ENCODE data around the gene CKAP4. TPM values are rescaled to one million over a fixed set of nuclear protein-coding genes. Genes with fewer than 3 reads are reported as not detected.
A peak's percentile ranks its signal among the peaks of the same experiment; 100 is the strongest.

The CKAP4 gene
- total and polyA plus RNA-seq, 4 donors: 13.1 to 28.0 (median 25.2) TPM

DNA sequence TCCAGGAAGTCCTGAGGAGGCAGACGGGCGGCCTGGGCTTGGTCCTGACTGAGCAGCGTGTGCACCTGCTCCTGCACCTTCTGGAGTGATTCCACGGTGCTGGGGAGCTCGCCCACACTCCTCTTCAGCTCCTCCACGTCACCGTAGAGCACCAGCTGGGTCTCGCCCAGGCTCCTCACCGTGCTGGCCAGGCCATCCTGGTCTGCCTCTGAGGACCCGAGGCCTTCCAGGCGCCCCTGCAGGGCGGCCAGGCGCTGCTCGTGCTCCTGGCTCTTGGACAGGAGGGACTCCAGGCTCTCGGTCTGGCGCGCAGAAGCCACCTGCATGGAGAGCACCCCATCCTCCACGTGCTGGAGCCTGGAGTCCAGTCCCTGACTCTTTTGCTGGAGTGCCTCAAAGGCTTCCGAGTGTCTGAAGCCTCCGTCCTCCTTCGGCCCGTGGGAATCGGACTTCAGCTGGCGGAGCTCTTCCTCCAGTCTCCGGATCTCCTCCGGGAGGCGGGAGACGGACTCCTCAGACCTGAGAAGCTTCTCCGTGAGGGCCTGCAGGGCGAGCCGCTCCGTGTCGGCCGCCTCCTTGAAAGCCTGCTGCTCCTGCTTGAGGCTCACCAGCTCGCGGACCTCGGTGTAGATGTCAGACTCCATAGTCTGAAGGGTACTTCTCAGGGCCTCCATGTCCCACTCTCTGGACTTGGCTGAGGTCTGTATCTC lies 8.4 kb downstream of the CKAP4 start:
- Histone ChIP-seq H3K36me3 (ENCODE audit: control insufficient read depth in 4 of 4, insufficient read depth in 3 of 4, low read depth in 1 of 4, low read length in 3 of 4) (peaks cover 12 to 26% (median 21%) of the 10 kb centered on the region in 4 donors), H3K27ac (ENCODE audit: low read depth in 1 of 2, low read length in 2 of 2) (no peak overlapping the region), H3K9me3 (ENCODE audit: control insufficient read depth in 4 of 4, low read length in 3 of 4) (no peaks in the 10 kb centered on the region), H3K4me1 (ENCODE audit: control insufficient read depth in 4 of 4, insufficient read depth in 4 of 4, low read length in 3 of 4) (no peaks in the 10 kb centered on the region), H3K9ac (ENCODE audit: low read depth in 1 of 2, low read length in 2 of 2) (no peak overlapping the region), H3K27me3 (ENCODE audit: control insufficient read depth in 4 of 4, insufficient read depth in 4 of 4, low read length in 3 of 4) (no peaks in the 10 kb centered on the region), H3K4me3 (ENCODE audit: low read depth in 1 of 3, low read length in 3 of 3) (no peak overlapping the region)
- DNase-seq (ENCODE audit: low spot score): peak; percentile 27
- no peak for TF ChIP-seq JUND (IDR thresholded peaks at IDR 0.05)
- TF ChIP-seq EGR1 (IDR thresholded peaks at IDR 0.05; ENCODE audit: low read depth in 2 of 2): no peak
- WGBS: 95% methylated on average over 37 of the region's 37 CpGs

DNA sequence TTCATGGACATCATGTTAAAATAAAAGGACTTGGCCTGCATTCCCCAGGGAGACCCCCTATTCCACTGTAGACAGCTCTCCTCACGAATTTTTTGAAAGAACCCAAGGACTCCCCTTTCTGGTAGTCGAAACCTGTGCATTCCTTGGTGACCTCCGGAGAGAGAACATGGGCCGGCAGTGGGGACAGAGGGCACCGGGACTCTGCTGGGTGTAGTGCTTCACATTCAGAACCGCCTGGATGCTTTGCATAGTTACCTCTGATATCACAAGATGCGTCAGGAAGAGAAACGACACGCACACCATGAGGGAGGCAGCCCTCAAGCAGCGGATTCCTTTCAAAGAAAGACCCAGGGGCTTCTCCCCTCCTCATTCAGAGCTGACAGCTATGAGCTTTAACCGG lies 9.7 kb downstream of the CKAP4 start:
- 91% methylated on average over 11 of the region's 11 CpGs for WGBS
- H3K9ac ChIP-seq (ENCODE audit: low read depth in 1 of 2, low read length in 2 of 2): no peak overlapping the region

DNA sequence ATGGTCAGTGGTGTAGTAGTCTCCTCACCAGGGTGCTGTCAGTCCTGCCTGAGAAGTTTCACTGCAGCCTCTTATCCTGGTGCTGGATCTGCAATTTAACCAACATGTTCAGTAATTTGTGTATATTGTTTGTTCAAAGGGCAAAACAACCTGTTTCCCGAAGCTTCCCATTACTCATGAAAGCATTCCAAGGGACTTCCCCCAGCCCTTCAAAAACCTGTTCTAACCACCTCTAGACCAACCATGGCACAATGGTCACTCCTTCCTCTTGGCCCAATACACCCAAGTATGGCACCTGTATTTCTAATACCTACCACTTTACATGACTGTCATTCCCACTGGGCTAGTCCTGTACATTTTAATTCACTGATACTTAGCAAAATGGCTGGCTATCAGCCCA lies 12.1 kb downstream of the CKAP4 start:
- Histone ChIP-seq H3K9me3 (ENCODE audit: control insufficient read depth in 4 of 4, low read length in 3 of 4) (no peaks in the 10 kb centered on the region), H3K4me1 (ENCODE audit: control insufficient read depth in 4 of 4, insufficient read depth in 4 of 4, low read length in 3 of 4) (no peaks in the 10 kb centered on the region), H3K4me3 (ENCODE audit: low read depth in 1 of 3, low read length in 3 of 3) (no peak overlapping the region), H3K27me3 (ENCODE audit: control insufficient read depth in 4 of 4, insufficient read depth in 4 of 4, low read length in 3 of 4) (no peaks in the 10 kb centered on the region), H3K36me3 (ENCODE audit: control insufficient read depth in 4 of 4, insufficient read depth in 3 of 4, low read depth in 1 of 4, low read length in 3 of 4) (peaks cover 11 to 26% (median 17%) of the 10 kb centered on the region in 4 donors), H3K9ac (ENCODE audit: low read depth in 1 of 2, low read length in 2 of 2) (no peak overlapping the region), H3K27ac (ENCODE audit: low read depth in 1 of 2, low read length in 2 of 2) (no peak overlapping the region)
- WGBS: 84% methylated on average over 1 of the region's 1 CpG
- DNase-seq (ENCODE audit: low spot score): no peak
- TF ChIP-seq FOXA2 (IDR thresholded peaks at IDR 0.05): no peak
- no peak for TF ChIP-seq GABPA (IDR thresholded peaks at IDR 0.05 in 1 of 2, conservative IDR thresholded peaks at IDR 0.05 in 1 of 2)
- TF ChIP-seq YY1 (IDR thresholded peaks at IDR 0.05): no peak

More for the DNA sequence above, 9.7 kb downstream of the CKAP4 start:
- Histone ChIP-seq H3K4me3 (ENCODE audit: low read depth in 1 of 3, low read length in 3 of 3) (no peak overlapping the region), H3K27ac (ENCODE audit: low read depth in 1 of 2, low read length in 2 of 2) (no peak overlapping the region), H3K9me3 (ENCODE audit: control insufficient read depth in 4 of 4, low read length in 3 of 4) (no peaks in the 10 kb centered on the region), H3K36me3 (ENCODE audit: control insufficient read depth in 4 of 4, insufficient read depth in 3 of 4, low read depth in 1 of 4, low read length in 3 of 4) (peaks cover 12 to 26% (median 21%) of the 10 kb centered on the region in 4 donors), H3K4me1 (ENCODE audit: control insufficient read depth in 4 of 4, insufficient read depth in 4 of 4, low read length in 3 of 4) (no peaks in the 10 kb centered on the region), H3K27me3 (ENCODE audit: control insufficient read depth in 4 of 4, insufficient read depth in 4 of 4, low read length in 3 of 4) (no peaks in the 10 kb centered on the region)
- DNase-seq (ENCODE audit: low spot score): no peak
- TF ChIP-seq, protein P1, sequence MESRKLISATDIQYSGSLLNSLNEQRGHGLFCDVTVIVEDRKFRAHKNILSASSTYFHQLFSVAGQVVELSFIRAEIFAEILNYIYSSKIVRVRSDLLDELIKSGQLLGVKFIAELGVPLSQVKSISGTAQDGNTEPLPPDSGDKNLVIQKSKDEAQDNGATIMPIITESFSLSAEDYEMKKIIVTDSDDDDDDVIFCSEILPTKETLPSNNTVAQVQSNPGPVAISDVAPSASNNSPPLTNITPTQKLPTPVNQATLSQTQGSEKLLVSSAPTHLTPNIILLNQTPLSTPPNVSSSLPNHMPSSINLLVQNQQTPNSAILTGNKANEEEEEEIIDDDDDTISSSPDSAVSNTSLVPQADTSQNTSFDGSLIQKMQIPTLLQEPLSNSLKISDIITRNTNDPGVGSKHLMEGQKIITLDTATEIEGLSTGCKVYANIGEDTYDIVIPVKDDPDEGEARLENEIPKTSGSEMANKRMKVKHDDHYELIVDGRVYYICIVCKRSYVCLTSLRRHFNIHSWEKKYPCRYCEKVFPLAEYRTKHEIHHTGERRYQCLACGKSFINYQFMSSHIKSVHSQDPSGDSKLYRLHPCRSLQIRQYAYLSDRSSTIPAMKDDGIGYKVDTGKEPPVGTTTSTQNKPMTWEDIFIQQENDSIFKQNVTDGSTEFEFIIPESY (IDR thresholded peaks at IDR 0.05): no peak
- TF ChIP-seq, protein P2, sequence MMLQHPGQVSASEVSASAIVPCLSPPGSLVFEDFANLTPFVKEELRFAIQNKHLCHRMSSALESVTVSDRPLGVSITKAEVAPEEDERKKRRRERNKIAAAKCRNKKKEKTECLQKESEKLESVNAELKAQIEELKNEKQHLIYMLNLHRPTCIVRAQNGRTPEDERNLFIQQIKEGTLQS (IDR thresholded peaks at IDR 0.05): no peak
- TF ChIP-seq FOXA2 (IDR thresholded peaks at IDR 0.05) (no peak), SP1 (IDR thresholded peaks at IDR 0.05) (no peak), EGR1 (IDR thresholded peaks at IDR 0.05; ENCODE audit: low read depth in 2 of 2) (no peak), HNF4A (conservative IDR thresholded peaks at IDR 0.05) (no peak), RAD21 (IDR thresholded peaks at IDR 0.05) (no peak), HNF4G (IDR thresholded peaks at IDR 0.05) (no peak), JUND (IDR thresholded peaks at IDR 0.05) (no peak)
- TF ChIP-seq, protein P3, sequence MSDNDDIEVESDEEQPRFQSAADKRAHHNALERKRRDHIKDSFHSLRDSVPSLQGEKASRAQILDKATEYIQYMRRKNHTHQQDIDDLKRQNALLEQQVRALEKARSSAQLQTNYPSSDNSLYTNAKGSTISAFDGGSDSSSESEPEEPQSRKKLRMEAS (IDR thresholded peaks at IDR 0.05): no peak
- TF ChIP-seq, protein P4, sequence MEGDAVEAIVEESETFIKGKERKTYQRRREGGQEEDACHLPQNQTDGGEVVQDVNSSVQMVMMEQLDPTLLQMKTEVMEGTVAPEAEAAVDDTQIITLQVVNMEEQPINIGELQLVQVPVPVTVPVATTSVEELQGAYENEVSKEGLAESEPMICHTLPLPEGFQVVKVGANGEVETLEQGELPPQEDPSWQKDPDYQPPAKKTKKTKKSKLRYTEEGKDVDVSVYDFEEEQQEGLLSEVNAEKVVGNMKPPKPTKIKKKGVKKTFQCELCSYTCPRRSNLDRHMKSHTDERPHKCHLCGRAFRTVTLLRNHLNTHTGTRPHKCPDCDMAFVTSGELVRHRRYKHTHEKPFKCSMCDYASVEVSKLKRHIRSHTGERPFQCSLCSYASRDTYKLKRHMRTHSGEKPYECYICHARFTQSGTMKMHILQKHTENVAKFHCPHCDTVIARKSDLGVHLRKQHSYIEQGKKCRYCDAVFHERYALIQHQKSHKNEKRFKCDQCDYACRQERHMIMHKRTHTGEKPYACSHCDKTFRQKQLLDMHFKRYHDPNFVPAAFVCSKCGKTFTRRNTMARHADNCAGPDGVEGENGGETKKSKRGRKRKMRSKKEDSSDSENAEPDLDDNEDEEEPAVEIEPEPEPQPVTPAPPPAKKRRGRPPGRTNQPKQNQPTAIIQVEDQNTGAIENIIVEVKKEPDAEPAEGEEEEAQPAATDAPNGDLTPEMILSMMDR (IDR thresholded peaks at IDR 0.05; ENCODE audit: low read depth, low read length, missing input control): no peak
